ENCODE measurements around the gene PCDH18. TPM values are rescaled to one million over a fixed set of nuclear protein-coding genes. Genes with fewer than 3 reads are reported as not detected.

Gene PCDH18, protein sequence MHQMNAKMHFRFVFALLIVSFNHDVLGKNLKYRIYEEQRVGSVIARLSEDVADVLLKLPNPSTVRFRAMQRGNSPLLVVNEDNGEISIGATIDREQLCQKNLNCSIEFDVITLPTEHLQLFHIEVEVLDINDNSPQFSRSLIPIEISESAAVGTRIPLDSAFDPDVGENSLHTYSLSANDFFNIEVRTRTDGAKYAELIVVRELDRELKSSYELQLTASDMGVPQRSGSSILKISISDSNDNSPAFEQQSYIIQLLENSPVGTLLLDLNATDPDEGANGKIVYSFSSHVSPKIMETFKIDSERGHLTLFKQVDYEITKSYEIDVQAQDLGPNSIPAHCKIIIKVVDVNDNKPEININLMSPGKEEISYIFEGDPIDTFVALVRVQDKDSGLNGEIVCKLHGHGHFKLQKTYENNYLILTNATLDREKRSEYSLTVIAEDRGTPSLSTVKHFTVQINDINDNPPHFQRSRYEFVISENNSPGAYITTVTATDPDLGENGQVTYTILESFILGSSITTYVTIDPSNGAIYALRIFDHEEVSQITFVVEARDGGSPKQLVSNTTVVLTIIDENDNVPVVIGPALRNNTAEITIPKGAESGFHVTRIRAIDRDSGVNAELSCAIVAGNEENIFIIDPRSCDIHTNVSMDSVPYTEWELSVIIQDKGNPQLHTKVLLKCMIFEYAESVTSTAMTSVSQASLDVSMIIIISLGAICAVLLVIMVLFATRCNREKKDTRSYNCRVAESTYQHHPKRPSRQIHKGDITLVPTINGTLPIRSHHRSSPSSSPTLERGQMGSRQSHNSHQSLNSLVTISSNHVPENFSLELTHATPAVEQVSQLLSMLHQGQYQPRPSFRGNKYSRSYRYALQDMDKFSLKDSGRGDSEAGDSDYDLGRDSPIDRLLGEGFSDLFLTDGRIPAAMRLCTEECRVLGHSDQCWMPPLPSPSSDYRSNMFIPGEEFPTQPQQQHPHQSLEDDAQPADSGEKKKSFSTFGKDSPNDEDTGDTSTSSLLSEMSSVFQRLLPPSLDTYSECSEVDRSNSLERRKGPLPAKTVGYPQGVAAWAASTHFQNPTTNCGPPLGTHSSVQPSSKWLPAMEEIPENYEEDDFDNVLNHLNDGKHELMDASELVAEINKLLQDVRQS
- not detected in 2 replicates for total RNA-seq
- 1.1 TPM for total RNA-seq (2013)
- polyA plus RNA-seq: not detected in 2 replicates
- not detected in 2 replicates for polyA minus RNA-seq

- TF ChIP-seq EZH2 (IDR thresholded peaks at IDR 0.05; ENCODE audit: borderline replicate concordance, insufficient read depth, low read depth, low read length, poor library complexity, severe bottlenecking) (no peak), CTCF (IDR thresholded peaks at IDR 0.05) (no peak)
- DNase-seq: no peak
- 5% methylated on average over 12 of the region's 28 CpGs for WGBS (ENCODE audit: insufficient coverage)
- Histone ChIP-seq H3K4me1 (ENCODE audit: control insufficient read depth in 2 of 2, insufficient read depth in 2 of 2, low read length in 2 of 2) (no peaks in the 10 kb centered on the region), H3K27ac (ENCODE audit: low read length in 2 of 2) (no peak within 1 kb of the TSS), H3K4me2 (replicated peaks; ENCODE audit: low read depth, low read length, poor library complexity, severe bottlenecking) (peak within 1 kb of the TSS; percentile 16), H3K79me2 (ENCODE audit: control insufficient read depth, insufficient read depth, low read length) (no peaks in the 10 kb centered on the region), H3K9ac (ENCODE audit: low read length) (no peak within 1 kb of the TSS), H3K36me3 (replicated peaks in 1 of 2; ENCODE audit: control extremely low read depth in 1 of 2, control insufficient read depth in 1 of 2, extremely low read depth in 1 of 2, insufficient read depth in 2 of 2, low read length in 1 of 2) (no peaks in the 10 kb centered on the region), H3K4me3 (ENCODE audit: control extremely low read depth in 1 of 5, extremely low read depth in 1 of 5, insufficient read depth in 1 of 5, low read depth in 2 of 5, low read length in 4 of 5) (no peak within 1 kb of the TSS), H3K9me3 (ENCODE audit: control extremely low read depth in 1 of 3, control insufficient read depth in 2 of 3, insufficient read depth in 1 of 3, low read length in 2 of 3) (no peaks in the 10 kb centered on the region), H3K27me3 (replicated peaks in 1 of 4; ENCODE audit: control extremely low read depth in 1 of 4, control insufficient read depth in 3 of 4, insufficient read depth in 4 of 4, low read length in 3 of 4) (peaks cover 0 to 2% (median 0%) of the 10 kb centered on the region in 4 experiments), H2AFZ (ENCODE audit: insufficient read depth, low read depth, low read length, poor library complexity, severe bottlenecking) (peak within 1 kb of the TSS; percentile 43), H4K20me1 (ENCODE audit: control insufficient read depth, insufficient read depth, low read length, poor library complexity, severe bottlenecking) (no peaks in the 10 kb centered on the region)
- H3K27ac Mint-ChIP-seq: no peak within 1 kb of the TSS
- no peaks in the 10 kb centered on the region for H3K27me3 Mint-ChIP-seq
- H3K4me3 Mint-ChIP-seq: no peak within 1 kb of the TSS
- POLR2A ChIA-PET: no interaction called here
- no peak for ATAC-seq (ENCODE audit: low read depth)
- CTCF ChIA-PET: no interaction called here
- H3K9me3 Mint-ChIP-seq (ENCODE audit: insufficient read depth): no peaks in the 10 kb centered on the region
- H3K4me1 Mint-ChIP-seq: no peaks in the 10 kb centered on the region
- intact Hi-C loops (cut with micrococcal nuclease): no loop called here
Observed at GRCh38 chr4:137531986-137532868, at the start of gene PCDH18. PCDH18 (minus strand) TSS chr4:137532494; CDS start chr4:137532088, 406 bp downstream.
